Adrenal gland (tissue), 12 donors: ENCODE results near the gene CDV3. TPM values are rescaled to one million over a fixed set of nuclear protein-coding genes. Genes with fewer than 3 reads are reported as not detected.

Experiments
- DNase-seq, 7 donors: peaks; one replicate each; pipeline ENCODE4 v3.0.0-alpha.2; 2019 to 2020
- H3K27ac ChIP-seq, 5 donors: fragments of 200-600 bp; sonication (generic) in 4 of 5; 1 replicate in 3 of 5; 2 replicates in 2 of 5; pipeline versions ENCODE4 v1.5.1 to v1.8.0; 2016 to 2020; ENCODE audit warnings: mild to moderate bottlenecking in 1 of 5
- H3K27me3 ChIP-seq: fragments of 200-600 bp; 2 replicates; pipeline ENCODE4 v1.8.0; 2021
- H3K36me3 ChIP-seq, 2 donors: fragments of 200-600 bp; replicated peaks in 1 of 2; 1 replicate in 1 of 2; 2 replicates in 1 of 2; pipeline versions ENCODE4 v1.5.1 to v1.8.0; 2018 to 2022
- H3K4me1 ChIP-seq, 2 donors: fragments of 200-600 bp; replicated peaks in 1 of 2; 1 replicate in 1 of 2; 2 replicates in 1 of 2; pipeline versions ENCODE4 v1.5.1 to v1.8.0; 2018 to 2021
- H3K4me3 ChIP-seq, 4 donors: fragments of 200-600 bp; sonication (generic) in 3 of 4; one replicate each; pipeline ENCODE4 v1.5.1; 2016 to 2018
- H3K9me3 ChIP-seq, 3 donors: fragments of 200-600 bp; sonication (generic) in 1 of 3; replicated peaks in 1 of 3; 1 replicate in 2 of 3; 2 replicates in 1 of 3; pipeline versions ENCODE4 v1.5.1 to v1.8.0; 2016 to 2021
- POLR2A ChIP-seq, 2 donors: fragments of 450-650 bp; IDR thresholded peaks; one replicate each; pipeline ENCODE4 v1.6.1; 2017; ENCODE audit warnings: antibody characterized with exemption in 2 of 2, mild to moderate bottlenecking in 2 of 2, moderate library complexity in 1 of 2
- WGBS, 4 donors: extraction: QIAGEN DNeasy Blood & Tissue Kit in 2 of 4; methylation state at CpG; one replicate each; pipeline versions ENCODE4 v1.1.5 to v1.1.7; 2013 to 2017; 5-methylcytosine and 5-hydroxymethylcytosine counted together
- intact Hi-C, 2 donors: fragments of 100-400 bp; cut with DNase I; formaldehyde crosslinking; loops; one replicate each; pipeline versions ENCODE4 v1.14.1 to v1.15.0; 2022 to 2023
- polyA plus RNA-seq, 3 donors: library from polyadenylated mRNA; stranded (reverse); fragments of 200-250 nt in 2 of 3; fragments of 350-450 nt in 1 of 3; fragmentation: Illumina TruSeq in 1 of 3; extraction: RNeasy Lipid Tissue Mini Kit (QIAGEN cat#74804) in 1 of 3; gene quantifications; one replicate each; pipeline ENCODE4 v1.2.3, GENCODE V29; 2013 to 2014
- total RNA-seq, 9 donors: library from RNA; depleted of rRNA in 4 of 9; stranded (reverse); fragments of >200 nt in 4 of 9; fragments of 120-200 nt in 1 of 9; fragmentation: NEBNext Ultra II Directional in 1 of 9; extraction: Animal tissue kit (Norgen Biotek cat#: 25700) in 1 of 9; gene quantifications; one replicate each; pipeline versions ENCODE4 v1.1.0 to v1.2.4, GENCODE V29; 2013 to 2023
- TF ChIP-seq, protein P1 (sequence below), 6 experiments: fragments of 450-650 bp in 4 of 6; fragments of 200-600 bp in 2 of 6; sonication (generic) in 1 of 6; IDR thresholded peaks; 1 replicate in 5 of 6; 2 replicates in 1 of 6; pipeline versions ENCODE4 v1.5.1 to v1.8.0; 2016 to 2021; ENCODE audit warnings: antibody characterized with exemption in 6 of 6, mild to moderate bottlenecking in 2 of 6, moderate library complexity in 1 of 6
- donor health status: healthy with polysubstance abuse.
- donor health status: Bipolar disorder and iron deficiency.
- donor health status: DM: yes; HTN: yes; CAD: no.
- donor health status: DM: no; HTN: no; CAD: no.
- donor health status: DM: no; HTN: no; CAD: no.
- donor health status: DM: yes; HTN: yes; CAD: no.

The CDV3 gene
- total and polyA plus RNA-seq, 12 donors = 30.8 to 309 (median 124) TPM

DNA sequence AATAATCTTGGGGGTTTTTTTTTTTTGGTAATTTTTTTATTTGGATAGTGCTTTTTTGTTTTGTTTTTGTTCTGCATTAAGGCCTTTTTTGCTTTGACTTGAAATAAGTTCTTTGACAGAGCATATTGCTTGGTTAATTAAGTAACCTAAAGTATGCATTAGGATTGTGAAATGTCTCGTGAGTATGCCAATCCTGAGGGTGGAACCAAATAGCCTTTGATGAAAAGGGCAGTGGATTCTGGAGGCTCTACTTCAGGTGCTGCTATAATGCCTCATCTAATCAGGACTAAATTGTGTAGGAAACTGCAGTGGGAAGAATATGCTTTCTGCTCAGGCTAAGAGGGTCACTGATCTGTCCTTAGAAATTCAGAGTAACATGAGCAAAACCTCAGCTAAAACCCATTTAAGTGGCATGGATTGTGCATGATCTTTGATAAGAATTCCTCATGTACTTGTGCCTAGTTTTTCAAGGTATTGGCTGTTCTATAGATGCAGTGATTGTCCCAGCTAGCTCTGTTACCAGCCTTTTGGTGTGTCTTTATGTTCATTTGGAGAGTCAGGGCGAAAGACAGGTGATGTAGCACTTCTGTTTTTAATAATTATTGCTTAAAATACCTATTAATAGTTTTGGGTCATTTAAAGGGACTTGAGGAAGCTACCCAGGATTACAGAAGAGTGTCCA is 15.4 kb downstream of the CDV3 start:
- H3K27me3 ChIP-seq = no peaks in the 10 kb centered on the region
- no peak for DNase-seq
- peaks cover 0 to 60% of the 10 kb centered on the region in 2 donors for H3K36me3 ChIP-seq
- no peak for TF ChIP-seq POLR2A (IDR thresholded peaks at IDR 0.05)
- TF ChIP-seq, protein P1, sequence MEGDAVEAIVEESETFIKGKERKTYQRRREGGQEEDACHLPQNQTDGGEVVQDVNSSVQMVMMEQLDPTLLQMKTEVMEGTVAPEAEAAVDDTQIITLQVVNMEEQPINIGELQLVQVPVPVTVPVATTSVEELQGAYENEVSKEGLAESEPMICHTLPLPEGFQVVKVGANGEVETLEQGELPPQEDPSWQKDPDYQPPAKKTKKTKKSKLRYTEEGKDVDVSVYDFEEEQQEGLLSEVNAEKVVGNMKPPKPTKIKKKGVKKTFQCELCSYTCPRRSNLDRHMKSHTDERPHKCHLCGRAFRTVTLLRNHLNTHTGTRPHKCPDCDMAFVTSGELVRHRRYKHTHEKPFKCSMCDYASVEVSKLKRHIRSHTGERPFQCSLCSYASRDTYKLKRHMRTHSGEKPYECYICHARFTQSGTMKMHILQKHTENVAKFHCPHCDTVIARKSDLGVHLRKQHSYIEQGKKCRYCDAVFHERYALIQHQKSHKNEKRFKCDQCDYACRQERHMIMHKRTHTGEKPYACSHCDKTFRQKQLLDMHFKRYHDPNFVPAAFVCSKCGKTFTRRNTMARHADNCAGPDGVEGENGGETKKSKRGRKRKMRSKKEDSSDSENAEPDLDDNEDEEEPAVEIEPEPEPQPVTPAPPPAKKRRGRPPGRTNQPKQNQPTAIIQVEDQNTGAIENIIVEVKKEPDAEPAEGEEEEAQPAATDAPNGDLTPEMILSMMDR (IDR thresholded peaks at IDR 0.05) = no peak
- H3K4me1 ChIP-seq = peaks cover 0 to 3% of the 10 kb centered on the region in 2 donors
- H3K9me3 ChIP-seq = no peaks in the 10 kb centered on the region
- no peak overlapping the region for H3K27ac ChIP-seq
- WGBS, 4 donors = 79 to 88% (median 83%) methylated on average over 2 of the region's 2 CpGs
- intact Hi-C loops = no loop called here
- no peak overlapping the region for H3K4me3 ChIP-seq

GRCh38 chr3:133589503-133589902 is 16.0 kb downstream of the CDV3 start:
- Histone ChIP-seq H3K36me3 (peaks cover 0 to 54% of the 10 kb centered on the region in 2 donors), H3K9me3 (no peaks in the 10 kb centered on the region)
- intact Hi-C loops = no loop called here

DNA sequence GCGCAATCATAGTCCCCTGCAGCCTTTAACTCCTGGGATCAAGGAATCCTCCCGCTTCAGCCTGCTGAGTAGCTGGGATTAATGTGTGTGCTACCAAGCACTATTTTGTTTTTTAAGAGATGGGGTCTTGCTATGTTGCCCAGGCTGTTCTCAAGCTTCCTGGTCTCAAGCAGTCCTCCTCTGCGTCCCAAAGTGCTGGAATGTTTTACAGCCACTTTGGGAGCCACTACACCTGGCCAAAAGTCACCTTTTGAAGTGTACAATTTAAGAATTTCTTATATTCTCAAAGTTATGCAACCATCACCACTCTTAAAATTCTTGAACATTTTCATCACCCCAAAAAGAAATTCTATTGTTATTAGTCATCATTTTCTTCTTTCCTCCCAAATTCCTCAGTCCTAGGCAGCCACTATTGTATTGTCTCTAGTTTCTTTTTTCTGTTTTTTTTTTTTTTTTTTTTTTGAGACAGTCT is 17.8 kb downstream of the CDV3 start:
- no peak for DNase-seq
- H3K9me3 ChIP-seq = no peaks in the 10 kb centered on the region
- WGBS, 4 donors = 91 to 98% (median 97%) methylated on average over 3 of the region's 3 CpGs

More at GRCh38 chr3:133589503-133589902, 16.0 kb downstream of the CDV3 start:
- no peaks in the 10 kb centered on the region for H3K27me3 ChIP-seq
- TF ChIP-seq, protein P1 (IDR thresholded peaks at IDR 0.05) = no peak
- TF ChIP-seq POLR2A (IDR thresholded peaks at IDR 0.05) = no peak
- no peak overlapping the region for H3K4me3 ChIP-seq
- no peak for DNase-seq
- WGBS, 4 donors = 87 to 95% (median 91%) methylated on average over 8 of the region's 8 CpGs
- peaks cover 0 to 3% of the 10 kb centered on the region in 2 donors for H3K4me1 ChIP-seq
- H3K27ac ChIP-seq = no peak overlapping the region

DNA sequence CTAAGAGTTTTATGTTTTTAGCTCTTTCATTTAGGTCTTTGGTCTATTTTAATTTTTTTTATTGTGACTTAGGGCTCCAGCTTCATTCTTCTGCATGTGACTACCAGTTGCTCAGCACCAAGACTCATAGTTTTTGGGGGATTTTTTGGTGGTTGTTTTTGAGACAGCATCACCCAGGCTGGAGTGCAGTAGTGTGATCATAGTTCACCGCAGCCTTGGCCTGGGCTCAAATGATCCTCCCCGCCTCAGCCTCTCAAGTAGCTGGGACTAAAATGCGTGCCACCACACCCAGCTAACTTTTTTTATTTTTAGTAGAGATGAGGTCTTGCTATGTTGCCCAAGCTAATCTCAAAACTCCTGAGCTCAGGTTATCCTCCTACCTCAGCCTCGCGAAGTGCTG is 19.4 kb downstream of the CDV3 start:
- no peak for DNase-seq
- TF ChIP-seq, protein P1 (IDR thresholded peaks at IDR 0.05) = no peak
- no peak for TF ChIP-seq POLR2A (IDR thresholded peaks at IDR 0.05)
- no peaks in the 10 kb centered on the region for H3K9me3 ChIP-seq
- no peaks in the 10 kb centered on the region for H3K4me1 ChIP-seq
- peaks cover 0 to 21% of the 10 kb centered on the region in 2 donors for H3K36me3 ChIP-seq
- no peak overlapping the region for H3K4me3 ChIP-seq
- WGBS, 4 donors = 93 to 98% (median 96%) methylated on average over 3 to 5 of the region's 5 CpGs
- no peak overlapping the region for H3K27ac ChIP-seq
- no peaks in the 10 kb centered on the region for H3K27me3 ChIP-seq
- intact Hi-C loops = no loop called here

More for the DNA sequence above, 17.8 kb downstream of the CDV3 start:
- Histone ChIP-seq H3K27ac (no peak overlapping the region), H3K36me3 (peaks cover 0 to 36% of the 10 kb centered on the region in 2 donors), H3K27me3 (no peaks in the 10 kb centered on the region), H3K4me1 (peaks cover 0 to 3% of the 10 kb centered on the region in 2 donors), H3K4me3 (no peak overlapping the region)
- TF ChIP-seq, protein P1 (IDR thresholded peaks at IDR 0.05) = no peak
- TF ChIP-seq POLR2A (IDR thresholded peaks at IDR 0.05) = no peak
- intact Hi-C loops = no loop called here
